ENCODE data around the gene DCAF5.

DCAF5 gene

GRCh38 chr14:69055125-69055524 lies 97.8 kb downstream of the DCAF5 start:
- TF ChIP-seq CTCF (IDR thresholded peaks at IDR 0.05; ENCODE audit: borderline replicate concordance, control extremely low read depth, extremely low read depth, insufficient read depth, missing control alignments): no peak
- no peak for DNase-seq (ENCODE audit: low spot score)
- in situ Hi-C loops (cut with MboI; ENCODE audit: low sequenced_read_pairs, unreplicated experiment): no loop called here

- DNase-seq (ENCODE audit: low spot score): no peak
- in situ Hi-C loops (cut with MboI; ENCODE audit: low sequenced_read_pairs, unreplicated experiment): no loop called here
- no peak for TF ChIP-seq CTCF (IDR thresholded peaks at IDR 0.05; ENCODE audit: borderline replicate concordance, control extremely low read depth, extremely low read depth, insufficient read depth, missing control alignments)
Measured at GRCh38 chr14:69054030-69054429, 98.9 kb downstream of the DCAF5 start.

- DNase-seq (ENCODE audit: low spot score): no peak
- in situ Hi-C loops (cut with MboI; ENCODE audit: low sequenced_read_pairs, unreplicated experiment): no loop called here
- no peak for TF ChIP-seq CTCF (IDR thresholded peaks at IDR 0.05; ENCODE audit: borderline replicate concordance, control extremely low read depth, extremely low read depth, insufficient read depth, missing control alignments)
Measured at GRCh38 chr14:69052181-69052601, 100.7 kb downstream of the DCAF5 start.

GRCh38 chr14:69050240-69051184 lies 102.4 kb downstream of the DCAF5 start:
- no peak for TF ChIP-seq CTCF (IDR thresholded peaks at IDR 0.05; ENCODE audit: borderline replicate concordance, control extremely low read depth, extremely low read depth, insufficient read depth, missing control alignments)
- no peak for DNase-seq (ENCODE audit: low spot score)
- in situ Hi-C loops (cut with MboI; ENCODE audit: low sequenced_read_pairs, unreplicated experiment): no loop called here

GRCh38 chr14:69049675-69050074 lies 103.2 kb downstream of the DCAF5 start:
- in situ Hi-C loops (cut with MboI; ENCODE audit: low sequenced_read_pairs, unreplicated experiment): no loop called here
- DNase-seq (ENCODE audit: low spot score): no peak
- no peak for TF ChIP-seq CTCF (IDR thresholded peaks at IDR 0.05; ENCODE audit: borderline replicate concordance, control extremely low read depth, extremely low read depth, insufficient read depth, missing control alignments)

GRCh38 chr14:69048456-69048855 lies 104.5 kb downstream of the DCAF5 start:
- TF ChIP-seq CTCF (IDR thresholded peaks at IDR 0.05; ENCODE audit: borderline replicate concordance, control extremely low read depth, extremely low read depth, insufficient read depth, missing control alignments): no peak
- in situ Hi-C loops (cut with MboI; ENCODE audit: low sequenced_read_pairs, unreplicated experiment): no loop called here
- no peak for DNase-seq (ENCODE audit: low spot score)

Measured in GM13976 (cell line).